ENCODE results near the gene UGT1A5. TPM values are rescaled to one million over a fixed set of nuclear protein-coding genes. Genes with fewer than 3 reads are reported as not detected.

UGT1A5 gene
- total and polyA plus RNA-seq, 2 of the 4 experiments (the other 2 are of a cell fraction): not detected

- ChIA-PET POLR2A (ENCODE audit: unreplicated experiment) (no interaction called here), CTCF (no interaction called here)
- intact Hi-C loops (cut with micrococcal nuclease): no loop called here
- no peak overlapping the region for H3K18ac ChIP-seq (ENCODE audit: low read depth, low read length)
- H4K91ac ChIP-seq (ENCODE audit: insufficient read depth, low read depth, low read length): no peak overlapping the region
- no peak overlapping the region for H3K4me2 ChIP-seq (ENCODE audit: low read depth, low read length)
- H4K5ac ChIP-seq (ENCODE audit: low read depth, low read length): no peak overlapping the region
- no peak overlapping the region for H3K4me3 ChIP-seq (ENCODE audit: insufficient read depth, low read depth, low read length)
- H3K27me3 ChIP-seq (ENCODE audit: control insufficient read depth, insufficient read depth, low read length): peaks cover 10% of the 10 kb centered on the region
- H3K56ac ChIP-seq (ENCODE audit: extremely low read depth, insufficient read depth, low read length): no peak overlapping the region
- no peak overlapping the region for H2BK20ac ChIP-seq (ENCODE audit: low read depth, low read length)
- H3K14ac ChIP-seq (replicated peaks; ENCODE audit: low read depth, low read length): no peak overlapping the region
- H3K9me1 ChIP-seq (ENCODE audit: insufficient read depth, low read length): no peaks in the 10 kb centered on the region
- H3K4ac ChIP-seq (ENCODE audit: low read depth, low read length): no peak overlapping the region
- TF ChIP-seq RCOR1 (IDR thresholded peaks at IDR 0.05; ENCODE audit: insufficient replicate concordance, low read length) (no peak), MAFK (IDR thresholded peaks at IDR 0.05; ENCODE audit: low read depth, low read length) (no peak), POLR2A (IDR thresholded peaks at IDR 0.05; ENCODE audit: low read depth, low read length) (no peak), USF2 (IDR thresholded peaks at IDR 0.05; ENCODE audit: low read depth, low read length) (no peak), BHLHE40 (IDR thresholded peaks at IDR 0.05; ENCODE audit: low read depth, low read length) (no peak), SMC3 (IDR thresholded peaks at IDR 0.05; ENCODE audit: low read depth, low read length) (no peak), ELK1 (IDR thresholded peaks at IDR 0.05; ENCODE audit: borderline replicate concordance, low read depth, low read length) (no peak), MXI1 (IDR thresholded peaks at IDR 0.05; ENCODE audit: borderline replicate concordance, low read depth, low read length) (no peak)
- in situ Hi-C loops (cut with MboI; ENCODE audit: low sequenced_read_pairs): no loop called here
- no peaks in the 10 kb centered on the region for H3K4me1 ChIP-seq (ENCODE audit: control insufficient read depth, insufficient read depth, low read length)
- H3K9me3 ChIP-seq (ENCODE audit: control insufficient read depth, insufficient read depth, low read length): no peaks in the 10 kb centered on the region
- no peak overlapping the region for H3K9ac ChIP-seq (ENCODE audit: low read depth, low read length)
- H3K23ac ChIP-seq (ENCODE audit: low read depth, low read length): no peak overlapping the region
- BruUV-seq (replicated peaks): no TSS peak
- WGBS, 2 experiments (ENCODE audit: extremely low coverage in 2 of 2, insufficient read length in 1 of 2): 80% methylated on average over 7 of the region's 21 CpGs; no CpG with 5 or more reads in 1 of the 2 experiments
- H3K36me3 ChIP-seq (ENCODE audit: control insufficient read depth, insufficient read depth, low read length): no peaks in the 10 kb centered on the region
- H4K20me1 ChIP-seq (ENCODE audit: insufficient read depth, low read length): no peaks in the 10 kb centered on the region
- H2BK5ac ChIP-seq (ENCODE audit: low read depth, low read length, poor library complexity, severe bottlenecking): no peak overlapping the region
- dilution Hi-C loops (cut with HindIII; ENCODE audit: low sequenced_read_pairs, unreplicated experiment): no loop called here
- H3K27ac ChIP-seq (ENCODE audit: insufficient read depth, low read length): no peak overlapping the region
- no peak overlapping the region for H2BK15ac ChIP-seq (ENCODE audit: low read depth, low read length)
- peak overlapping the region; percentile 14 for H2AFZ ChIP-seq (replicated peaks; ENCODE audit: low read length, poor library complexity)
- no peak for ATAC-seq (ENCODE audit: low read depth)
- H4K8ac ChIP-seq (ENCODE audit: low read depth in 2 of 2, low read length in 2 of 2): no peak overlapping the region
- no peak overlapping the region for H2BK120ac ChIP-seq (ENCODE audit: low read depth, low read length)
- DNase-seq: no peak
- no peak overlapping the region for H2AK5ac ChIP-seq (ENCODE audit: low read depth, low read length)
- H2AK9ac ChIP-seq (replicated peaks; ENCODE audit: low read depth, low read length, poor library complexity): no peak overlapping the region
- no peaks in the 10 kb centered on the region for H3K79me1 ChIP-seq (ENCODE audit: low read depth in 1 of 2, low read length in 2 of 2)
Observed at GRCh38 chr2:233822101-233822771, 109.5 kb downstream of the UGT1A5 start.
